Adrenal gland (tissue), 12 donors: ENCODE results near the gene OR2A2. TPM values are rescaled to one million over a fixed set of nuclear protein-coding genes. Genes with fewer than 3 reads are reported as not detected.
"Not testable (repeated sequence)": the region's sequence is repeated elsewhere in the genome, so short reads cannot be mapped to it uniquely, and the experiment has no call there.

Experiments
- DNase-seq, 7 donors: peaks; one replicate each; pipeline ENCODE4 v3.0.0-alpha.2; 2019 to 2020
- H3K27ac ChIP-seq, 5 donors: fragments of 200-600 bp; sonication (generic) in 4 of 5; 1 replicate in 3 of 5; 2 replicates in 2 of 5; pipeline versions ENCODE4 v1.5.1 to v1.8.0; 2016 to 2020; ENCODE audit warnings: mild to moderate bottlenecking in 1 of 5
- H3K27me3 ChIP-seq: fragments of 200-600 bp; 2 replicates; pipeline ENCODE4 v1.8.0; 2021
- H3K36me3 ChIP-seq, 2 donors: fragments of 200-600 bp; replicated peaks in 1 of 2; 1 replicate in 1 of 2; 2 replicates in 1 of 2; pipeline versions ENCODE4 v1.5.1 to v1.8.0; 2018 to 2022
- H3K4me1 ChIP-seq, 2 donors: fragments of 200-600 bp; replicated peaks in 1 of 2; 1 replicate in 1 of 2; 2 replicates in 1 of 2; pipeline versions ENCODE4 v1.5.1 to v1.8.0; 2018 to 2021
- H3K4me3 ChIP-seq, 4 donors: fragments of 200-600 bp; sonication (generic) in 3 of 4; one replicate each; pipeline ENCODE4 v1.5.1; 2016 to 2018
- H3K9me3 ChIP-seq, 3 donors: fragments of 200-600 bp; sonication (generic) in 1 of 3; replicated peaks in 1 of 3; 1 replicate in 2 of 3; 2 replicates in 1 of 3; pipeline versions ENCODE4 v1.5.1 to v1.8.0; 2016 to 2021
- POLR2A ChIP-seq, 2 donors: fragments of 450-650 bp; IDR thresholded peaks; one replicate each; pipeline ENCODE4 v1.6.1; 2017; ENCODE audit warnings: antibody characterized with exemption in 2 of 2, mild to moderate bottlenecking in 2 of 2, moderate library complexity in 1 of 2
- WGBS, 4 donors: extraction: QIAGEN DNeasy Blood & Tissue Kit in 2 of 4; methylation state at CpG; one replicate each; pipeline versions ENCODE4 v1.1.5 to v1.1.7; 2013 to 2017; 5-methylcytosine and 5-hydroxymethylcytosine counted together
- intact Hi-C, 2 donors: fragments of 100-400 bp; cut with DNase I; formaldehyde crosslinking; loops; one replicate each; pipeline versions ENCODE4 v1.14.1 to v1.15.0; 2022 to 2023
- polyA plus RNA-seq, 3 donors: library from polyadenylated mRNA; stranded (reverse); fragments of 200-250 nt in 2 of 3; fragments of 350-450 nt in 1 of 3; fragmentation: Illumina TruSeq in 1 of 3; extraction: RNeasy Lipid Tissue Mini Kit (QIAGEN cat#74804) in 1 of 3; gene quantifications; one replicate each; pipeline ENCODE4 v1.2.3, GENCODE V29; 2013 to 2014
- total RNA-seq, 9 donors: library from RNA; depleted of rRNA in 4 of 9; stranded (reverse); fragments of >200 nt in 4 of 9; fragments of 120-200 nt in 1 of 9; fragmentation: NEBNext Ultra II Directional in 1 of 9; extraction: Animal tissue kit (Norgen Biotek cat#: 25700) in 1 of 9; gene quantifications; one replicate each; pipeline versions ENCODE4 v1.1.0 to v1.2.4, GENCODE V29; 2013 to 2023
- TF ChIP-seq, protein P1 (sequence below), 6 experiments: fragments of 450-650 bp in 4 of 6; fragments of 200-600 bp in 2 of 6; sonication (generic) in 1 of 6; IDR thresholded peaks; 1 replicate in 5 of 6; 2 replicates in 1 of 6; pipeline versions ENCODE4 v1.5.1 to v1.8.0; 2016 to 2021; ENCODE audit warnings: antibody characterized with exemption in 6 of 6, mild to moderate bottlenecking in 2 of 6, moderate library complexity in 1 of 6
- donor health status: healthy with polysubstance abuse.
- donor health status: Bipolar disorder and iron deficiency.
- donor health status: DM: yes; HTN: yes; CAD: no.
- donor health status: DM: no; HTN: no; CAD: no.
- donor health status: DM: no; HTN: no; CAD: no.
- donor health status: DM: yes; HTN: yes; CAD: no.

Gene OR2A2
- total and polyA plus RNA-seq, 12 donors = not detected

GRCh38 chr7:144127714-144128334 is 18.4 kb downstream of the OR2A2 start:
- TF ChIP-seq, protein P1, sequence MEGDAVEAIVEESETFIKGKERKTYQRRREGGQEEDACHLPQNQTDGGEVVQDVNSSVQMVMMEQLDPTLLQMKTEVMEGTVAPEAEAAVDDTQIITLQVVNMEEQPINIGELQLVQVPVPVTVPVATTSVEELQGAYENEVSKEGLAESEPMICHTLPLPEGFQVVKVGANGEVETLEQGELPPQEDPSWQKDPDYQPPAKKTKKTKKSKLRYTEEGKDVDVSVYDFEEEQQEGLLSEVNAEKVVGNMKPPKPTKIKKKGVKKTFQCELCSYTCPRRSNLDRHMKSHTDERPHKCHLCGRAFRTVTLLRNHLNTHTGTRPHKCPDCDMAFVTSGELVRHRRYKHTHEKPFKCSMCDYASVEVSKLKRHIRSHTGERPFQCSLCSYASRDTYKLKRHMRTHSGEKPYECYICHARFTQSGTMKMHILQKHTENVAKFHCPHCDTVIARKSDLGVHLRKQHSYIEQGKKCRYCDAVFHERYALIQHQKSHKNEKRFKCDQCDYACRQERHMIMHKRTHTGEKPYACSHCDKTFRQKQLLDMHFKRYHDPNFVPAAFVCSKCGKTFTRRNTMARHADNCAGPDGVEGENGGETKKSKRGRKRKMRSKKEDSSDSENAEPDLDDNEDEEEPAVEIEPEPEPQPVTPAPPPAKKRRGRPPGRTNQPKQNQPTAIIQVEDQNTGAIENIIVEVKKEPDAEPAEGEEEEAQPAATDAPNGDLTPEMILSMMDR (IDR thresholded peaks at IDR 0.05) = peak; percentile 67 to 82 (median 76)
- no peak for TF ChIP-seq POLR2A (IDR thresholded peaks at IDR 0.05)
- Histone ChIP-seq H3K27ac (no peak overlapping the region), H3K4me3 (no peak overlapping the region), H3K4me1 (no peaks in the 10 kb centered on the region), H3K9me3 (no peaks in the 10 kb centered on the region), H3K36me3 (no peaks in the 10 kb centered on the region), H3K27me3 (no peaks in the 10 kb centered on the region)
- WGBS, 4 donors = 31 to 39% (median 35%) methylated on average over 5 to 6 of the region's 6 CpGs
- intact Hi-C loops = no loop called here
- DNase-seq = peak; percentile 84 to 95 (median 91)

GRCh38 chr7:144129601-144130000 is 20.2 kb downstream of the OR2A2 start:
- H3K27ac ChIP-seq, H3K4me3 ChIP-seq, DNase-seq, H3K27me3 ChIP-seq, H3K4me1 ChIP-seq, intact Hi-C loops, H3K9me3 ChIP-seq, H3K36me3 ChIP-seq: not testable (repeated sequence)
- 85 to 92% (median 88%) methylated on average over 9 of the region's 9 CpGs for WGBS, 4 donors

- Histone ChIP-seq H3K27me3 (no peaks in the 10 kb centered on the region), H3K4me1 (no peaks in the 10 kb centered on the region), H3K36me3 (no peaks in the 10 kb centered on the region), H3K4me3 (no peak overlapping the region), H3K27ac (no peak overlapping the region), H3K9me3 (no peaks in the 10 kb centered on the region)
- TF ChIP-seq, protein P1 (IDR thresholded peaks at IDR 0.05) = no peak
- TF ChIP-seq POLR2A (IDR thresholded peaks at IDR 0.05) = no peak
- intact Hi-C loops = no loop called here
- WGBS, 4 donors = 54 to 84% (median 69%) methylated on average over 2 of the region's 2 CpGs
- DNase-seq = no peak
These were observed 21.3 kb downstream of the OR2A2 start for GRCh38 chr7:144130730-144131129.

DNA sequence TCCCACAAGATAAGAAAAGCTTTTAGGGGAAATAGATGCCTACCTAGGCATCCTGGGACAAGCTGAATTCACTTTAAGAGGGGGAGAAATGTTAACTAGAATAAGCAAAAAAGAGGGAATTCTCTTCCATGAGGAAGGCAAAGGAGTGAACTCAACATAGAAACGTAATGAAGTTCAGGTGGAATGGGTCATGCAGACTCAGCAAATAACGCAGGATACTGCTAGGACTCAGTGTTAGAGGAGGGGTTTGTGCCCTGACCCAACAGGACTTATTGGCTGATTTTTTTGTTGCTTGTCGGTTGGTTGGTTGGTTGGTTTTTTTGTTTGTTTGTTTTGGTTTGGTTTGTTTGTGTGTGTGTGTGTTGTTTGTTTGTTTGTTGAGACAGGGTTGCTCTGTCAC is 22.9 kb downstream of the OR2A2 start:
- H3K36me3 ChIP-seq = no peaks in the 10 kb centered on the region
- H3K9me3 ChIP-seq = no peaks in the 10 kb centered on the region
- no peak overlapping the region for H3K4me3 ChIP-seq
- H3K27ac ChIP-seq = no peak overlapping the region
- DNase-seq = no peak
- intact Hi-C loops = no loop called here
- H3K4me1 ChIP-seq = no peaks in the 10 kb centered on the region
- TF ChIP-seq POLR2A (IDR thresholded peaks at IDR 0.05) = no peak
- TF ChIP-seq, protein P1 (IDR thresholded peaks at IDR 0.05) = no peak
- WGBS, 4 donors = 64 to 79% (median 73%) methylated on average over 3 of the region's 3 CpGs
- peaks cover 6% of the 10 kb centered on the region for H3K27me3 ChIP-seq

DNA sequence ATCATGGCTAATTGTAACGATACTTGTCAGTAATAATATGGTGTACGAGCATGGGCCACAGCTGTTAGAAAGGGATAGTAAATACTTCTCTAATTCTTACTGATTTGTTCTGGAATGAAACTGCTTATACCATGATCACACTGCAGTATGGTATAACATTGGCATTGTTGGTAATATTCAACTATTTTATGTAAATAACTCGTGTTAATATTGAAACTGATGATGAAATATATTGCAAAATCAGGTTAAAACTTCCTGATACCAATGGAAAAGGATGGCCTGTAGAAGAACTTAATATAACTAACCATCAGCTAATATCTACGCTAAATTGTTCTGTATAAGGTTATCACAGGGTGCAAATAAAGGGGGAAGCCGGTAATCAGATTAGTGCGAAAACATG is 23.9 kb downstream of the OR2A2 start:
- Histone ChIP-seq H3K4me1 (no peaks in the 10 kb centered on the region), H3K27me3 (peaks cover 6% of the 10 kb centered on the region), H3K36me3 (no peaks in the 10 kb centered on the region), H3K9me3 (no peaks in the 10 kb centered on the region), H3K4me3 (no peak overlapping the region), H3K27ac (no peak overlapping the region)
- intact Hi-C loops = no loop called here
- TF ChIP-seq, protein P1 (IDR thresholded peaks at IDR 0.05) = no peak
- TF ChIP-seq POLR2A (IDR thresholded peaks at IDR 0.05) = no peak
- WGBS, 4 donors = 71 to 80% (median 74%) methylated on average over 6 of the region's 6 CpGs
- no peak for DNase-seq
